RWPE2 (cell line): ENCODE data around the gene RAB15.

Source experiments
- ATAC-seq: fragments of 200-7000 bp; cut with Tn5 transposase; 3 replicates; pipeline ENCODE4 v1.9.1; 2021; ENCODE audit warnings: low read depth
- DNase-seq: peaks from one replicate; pipeline ENCODE4 v3.0.0-alpha.2; 2020; ENCODE audit warnings: low spot score
- H3K27ac ChIP-seq: fragments of 450-650 bp; 2 replicates; pipeline ENCODE4 v1.5.1; 2017; ENCODE audit warnings: mild to moderate bottlenecking; ENCODE audit not compliant: poor library complexity, severe bottlenecking
- H3K27me3 ChIP-seq: fragments of 250-450 bp; sonication (Bioruptor Pico); 2 replicates; pipeline ENCODE4 v1.5.1; 2021; ENCODE audit warnings: mild to moderate bottlenecking, moderate library complexity; ENCODE audit not compliant: insufficient read depth, poor library complexity, severe bottlenecking
- H3K36me3 ChIP-seq: fragments of 250-450 bp; sonication (Bioruptor Pico); 2 replicates; pipeline ENCODE4 v1.5.1; 2020; ENCODE audit warnings: low read depth, mild to moderate bottlenecking, moderate library complexity
- H3K4me1 ChIP-seq: fragments of 250-450 bp; sonication (Bioruptor Pico); 2 replicates; pipeline ENCODE4 v1.5.1; 2021; ENCODE audit warnings: mild to moderate bottlenecking, moderate library complexity; ENCODE audit not compliant: insufficient read depth, poor library complexity, severe bottlenecking
- H3K4me3 ChIP-seq: fragments of 250-450 bp; sonication (Bioruptor Pico); 2 replicates; pipeline ENCODE4 v1.5.1; 2021; ENCODE audit warnings: mild to moderate bottlenecking, moderate library complexity; ENCODE audit not compliant: severe bottlenecking
- H3K9me3 ChIP-seq: fragments of 250-450 bp; sonication (Bioruptor Pico); 2 replicates; pipeline ENCODE4 v1.5.1; 2021; ENCODE audit warnings: mild to moderate bottlenecking, moderate library complexity; ENCODE audit not compliant: severe bottlenecking
- TF ChIP-seq, protein P1 (sequence below): fragments of 450-650 bp; IDR thresholded peaks from one replicate; pipeline ENCODE4 v1.5.1; 2017; ENCODE audit warnings: mild to moderate bottlenecking, moderate library complexity; ENCODE audit not compliant: poor library complexity, severe bottlenecking

Gene RAB15

DNA sequence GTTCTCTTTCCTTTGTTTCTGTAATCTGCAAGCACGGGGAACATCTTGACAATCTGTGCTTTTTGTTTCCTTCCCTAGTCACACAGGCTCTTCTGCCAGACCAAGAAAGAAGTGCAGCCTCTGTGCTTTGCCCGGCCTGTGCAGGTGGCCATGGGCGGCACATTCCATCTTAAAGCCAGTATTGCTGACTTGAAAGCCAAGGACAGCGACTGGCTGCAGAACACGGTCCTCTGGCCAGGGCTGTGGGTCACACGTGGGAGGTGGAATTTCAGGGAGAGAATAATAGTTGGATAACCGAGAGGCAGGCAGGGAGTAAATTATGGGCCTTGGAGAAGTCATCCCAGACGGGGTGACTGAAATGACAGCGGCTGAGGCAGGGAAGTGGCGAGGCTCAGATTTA is 39.4 kb upstream of the RAB15 start:
- no peak for DNase-seq
- H3K27ac ChIP-seq, result no peak overlapping the region
- ATAC-seq, result no peak
- H3K4me3 ChIP-seq, result no peak overlapping the region
- H3K27me3 ChIP-seq, result no peaks in the 10 kb centered on the region
- H3K36me3 ChIP-seq, result peaks cover 31% of the 10 kb centered on the region
- H3K9me3 ChIP-seq, result no peaks in the 10 kb centered on the region
- H3K4me1 ChIP-seq, result no peaks in the 10 kb centered on the region
- TF ChIP-seq, protein P1, sequence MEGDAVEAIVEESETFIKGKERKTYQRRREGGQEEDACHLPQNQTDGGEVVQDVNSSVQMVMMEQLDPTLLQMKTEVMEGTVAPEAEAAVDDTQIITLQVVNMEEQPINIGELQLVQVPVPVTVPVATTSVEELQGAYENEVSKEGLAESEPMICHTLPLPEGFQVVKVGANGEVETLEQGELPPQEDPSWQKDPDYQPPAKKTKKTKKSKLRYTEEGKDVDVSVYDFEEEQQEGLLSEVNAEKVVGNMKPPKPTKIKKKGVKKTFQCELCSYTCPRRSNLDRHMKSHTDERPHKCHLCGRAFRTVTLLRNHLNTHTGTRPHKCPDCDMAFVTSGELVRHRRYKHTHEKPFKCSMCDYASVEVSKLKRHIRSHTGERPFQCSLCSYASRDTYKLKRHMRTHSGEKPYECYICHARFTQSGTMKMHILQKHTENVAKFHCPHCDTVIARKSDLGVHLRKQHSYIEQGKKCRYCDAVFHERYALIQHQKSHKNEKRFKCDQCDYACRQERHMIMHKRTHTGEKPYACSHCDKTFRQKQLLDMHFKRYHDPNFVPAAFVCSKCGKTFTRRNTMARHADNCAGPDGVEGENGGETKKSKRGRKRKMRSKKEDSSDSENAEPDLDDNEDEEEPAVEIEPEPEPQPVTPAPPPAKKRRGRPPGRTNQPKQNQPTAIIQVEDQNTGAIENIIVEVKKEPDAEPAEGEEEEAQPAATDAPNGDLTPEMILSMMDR, result no peak

DNA sequence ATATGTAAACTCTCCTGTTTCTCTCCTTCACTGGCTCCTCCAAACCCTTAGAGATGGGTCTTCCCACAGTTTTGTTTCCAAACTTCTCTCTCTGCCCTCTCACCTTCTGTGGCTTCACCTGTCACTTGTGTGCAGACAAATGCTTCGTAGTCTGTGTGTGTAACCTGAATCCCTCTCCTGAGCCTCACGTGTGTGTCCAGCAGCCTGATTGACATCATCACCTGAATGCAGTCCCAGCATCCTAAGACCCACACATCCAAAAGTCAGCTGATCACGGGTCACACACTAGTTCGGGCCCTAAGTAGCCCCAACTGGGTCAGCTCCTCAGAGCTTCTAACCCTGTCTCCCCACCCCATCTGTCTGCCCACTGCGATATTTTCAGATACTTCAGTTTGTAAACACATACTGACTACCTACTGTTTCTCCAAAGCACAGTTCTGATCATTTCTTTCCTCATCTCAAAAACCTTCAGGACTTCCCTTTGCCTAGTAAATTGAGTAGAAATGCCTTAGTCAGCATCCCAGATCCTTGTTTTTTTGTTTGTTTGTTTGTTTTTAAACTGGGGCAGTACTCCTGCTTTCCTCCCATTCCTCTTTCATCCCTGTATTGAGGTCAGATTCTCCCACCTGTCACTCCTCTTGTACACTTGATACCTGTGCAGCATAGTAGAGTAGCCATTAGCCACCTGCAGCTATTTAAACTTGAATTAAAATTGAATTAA is 38.2 kb upstream of the RAB15 start:
- no peak overlapping the region for H3K4me3 ChIP-seq
- H3K9me3 ChIP-seq, result no peaks in the 10 kb centered on the region
- ATAC-seq (no peak), DNase-seq (no peak)
- no peak overlapping the region for H3K27ac ChIP-seq
- peaks cover 5% of the 10 kb centered on the region for H3K4me1 ChIP-seq
- H3K36me3 ChIP-seq, result peaks cover 20% of the 10 kb centered on the region
- no peaks in the 10 kb centered on the region for H3K27me3 ChIP-seq
- TF ChIP-seq, protein P1, result no peak

DNA sequence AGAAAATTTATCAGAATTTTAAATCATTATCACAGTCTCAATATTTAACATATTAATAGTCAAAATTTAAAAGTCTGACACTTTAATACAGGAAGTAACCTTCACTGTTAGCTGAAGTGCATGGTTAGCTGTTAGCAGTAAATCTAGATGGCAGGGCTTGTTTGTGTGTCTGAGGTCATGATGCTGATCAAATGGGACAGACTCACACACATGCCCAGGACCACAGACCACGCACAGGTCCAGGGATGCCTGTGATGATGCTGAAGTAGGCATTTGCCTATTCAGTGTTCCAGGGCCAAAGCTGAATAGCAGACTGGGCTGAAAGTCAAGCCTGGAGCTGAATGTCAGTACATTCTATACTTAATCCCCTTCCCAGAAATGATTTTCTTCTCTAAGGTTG is 35.1 kb upstream of the RAB15 start:
- TF ChIP-seq, protein P1, result no peak
- Histone ChIP-seq H3K4me1 (peaks cover 5% of the 10 kb centered on the region), H3K4me3 (no peak overlapping the region), H3K9me3 (no peaks in the 10 kb centered on the region), H3K36me3 (peaks cover 4% of the 10 kb centered on the region), H3K27me3 (no peaks in the 10 kb centered on the region), H3K27ac (no peak overlapping the region)
- no peak for DNase-seq
- ATAC-seq, result no peak

DNA sequence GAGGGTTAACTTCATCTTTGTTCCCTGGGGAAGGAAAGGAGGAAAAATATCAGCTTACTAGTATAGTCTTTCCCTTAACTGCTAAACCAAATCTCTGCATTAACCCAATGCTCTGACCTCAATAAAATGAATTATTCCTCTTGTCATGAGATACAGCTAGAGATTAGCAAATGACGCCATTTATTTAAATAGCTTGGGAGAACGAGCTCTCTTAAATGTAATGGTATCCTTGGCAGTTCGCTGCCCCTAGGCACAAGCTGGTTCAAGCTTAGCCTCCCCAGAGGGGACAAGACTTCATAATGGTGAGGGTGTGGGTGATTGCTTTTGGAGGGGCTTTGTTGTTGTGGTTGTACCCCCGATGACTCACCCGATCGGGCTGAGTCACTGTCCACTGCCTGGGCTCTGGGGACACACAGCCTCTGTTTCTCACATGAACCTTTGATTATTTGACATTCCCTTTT is 34.2 kb upstream of the RAB15 start:
- ATAC-seq (no peak), DNase-seq (no peak)
- H3K27me3 ChIP-seq, result no peaks in the 10 kb centered on the region
- H3K27ac ChIP-seq, result no peak overlapping the region
- no peaks in the 10 kb centered on the region for H3K9me3 ChIP-seq
- H3K36me3 ChIP-seq, result peaks cover 4% of the 10 kb centered on the region; the same call in 1 of the 2 replicates
- TF ChIP-seq, protein P1, result no peak
- no peak overlapping the region for H3K4me3 ChIP-seq
- peaks cover 5% of the 10 kb centered on the region for H3K4me1 ChIP-seq

DNA sequence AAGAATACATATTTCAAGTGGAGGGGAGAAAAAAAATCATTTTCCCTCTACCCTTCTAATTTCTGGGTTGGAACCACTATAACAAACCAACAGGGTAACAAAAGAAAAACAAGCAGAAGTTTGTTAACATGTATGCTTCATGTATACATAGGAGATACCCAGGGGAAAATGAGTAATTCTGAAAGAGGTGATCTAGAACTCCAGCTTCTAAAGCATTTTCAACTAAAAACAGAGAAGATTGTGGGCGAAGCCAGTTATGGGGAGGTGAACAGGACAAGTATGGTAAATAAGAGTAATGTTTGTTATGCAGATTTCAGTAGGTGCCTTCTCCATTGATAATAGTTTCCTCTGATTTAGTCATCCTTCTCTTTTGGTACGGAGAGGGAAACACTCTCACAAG is 31.3 kb upstream of the RAB15 start:
- TF ChIP-seq, protein P1, result no peak

More for the DNA sequence above, 31.3 kb upstream of the RAB15 start:
- H3K4me1 ChIP-seq, result peaks cover 13% of the 10 kb centered on the region
- no peaks in the 10 kb centered on the region; the same call in 1 of the 2 replicates for H3K36me3 ChIP-seq
- DNase-seq, result no peak
- ATAC-seq, result no peak
- no peaks in the 10 kb centered on the region for H3K27me3 ChIP-seq
- no peaks in the 10 kb centered on the region for H3K9me3 ChIP-seq
- no peak overlapping the region for H3K4me3 ChIP-seq
- H3K27ac ChIP-seq, result no peak overlapping the region
